Renal pelvis (tissue), 4 donors: ENCODE data around the gene SMIM20. TPM values are rescaled to one million over a fixed set of nuclear protein-coding genes. Genes with fewer than 3 reads are reported as not detected.

Experiments
- DNase-seq: peaks from one replicate; pipeline ENCODE4 v3.0.0-alpha.2; 2013
- polyA plus RNA-seq, 3 donors: library from polyadenylated mRNA; unstranded; fragments of 120-200 nt; gene quantifications; one replicate each; pipeline ENCODE4 v1.2.1, GENCODE V29; 2013; ENCODE audit not compliant: insufficient read length in 3 of 3

Gene SMIM20
- polyA plus RNA-seq, 3 donors: 45.6 to 47.6 (median 47.3) TPM

DNA sequence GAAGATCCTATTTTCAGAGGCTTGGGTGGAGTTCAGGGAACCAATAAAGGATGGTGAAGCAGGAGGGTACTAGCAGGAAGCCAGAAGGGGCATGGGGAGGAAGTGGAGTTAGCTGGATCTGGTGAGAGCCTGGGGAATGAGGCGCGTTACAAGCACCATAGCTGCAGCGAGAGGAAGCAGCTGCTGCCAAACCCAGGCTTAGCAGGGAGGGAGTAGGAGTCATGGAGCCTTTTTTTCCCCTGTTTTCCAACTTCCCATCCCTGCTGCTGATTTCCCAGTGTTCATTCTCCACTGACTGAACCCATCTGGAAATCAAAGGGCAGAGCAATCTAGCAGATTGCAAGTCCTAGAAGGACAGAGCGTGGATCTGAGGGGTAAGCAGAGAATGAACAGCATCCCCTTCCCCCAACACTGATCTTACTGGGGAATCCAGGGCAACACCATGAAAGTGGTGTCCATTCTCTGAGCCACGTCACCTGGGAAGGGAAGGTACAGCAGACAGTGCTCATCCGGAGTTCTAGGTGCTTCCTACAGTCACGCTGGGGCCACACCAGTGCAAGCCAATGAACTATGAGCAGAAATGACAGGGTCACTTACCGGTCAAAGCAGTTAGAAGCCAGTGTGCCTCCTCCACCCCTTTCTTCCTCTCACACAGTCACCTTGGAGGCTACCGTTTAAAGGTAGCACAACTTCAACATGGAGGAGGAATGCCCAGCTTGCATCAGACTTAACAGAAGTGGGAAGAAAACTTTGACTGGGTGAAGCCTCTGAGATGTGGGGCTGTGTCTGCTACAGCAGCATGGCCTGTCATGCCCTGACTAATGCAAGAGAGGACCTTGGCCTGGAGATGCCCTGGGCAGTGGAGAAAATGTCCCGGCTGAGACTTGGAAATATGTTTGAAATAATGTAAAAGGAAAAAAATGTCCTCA, 36.7 kb downstream of the SMIM20 start:
- peak; percentile 56 for DNase-seq

DNA sequence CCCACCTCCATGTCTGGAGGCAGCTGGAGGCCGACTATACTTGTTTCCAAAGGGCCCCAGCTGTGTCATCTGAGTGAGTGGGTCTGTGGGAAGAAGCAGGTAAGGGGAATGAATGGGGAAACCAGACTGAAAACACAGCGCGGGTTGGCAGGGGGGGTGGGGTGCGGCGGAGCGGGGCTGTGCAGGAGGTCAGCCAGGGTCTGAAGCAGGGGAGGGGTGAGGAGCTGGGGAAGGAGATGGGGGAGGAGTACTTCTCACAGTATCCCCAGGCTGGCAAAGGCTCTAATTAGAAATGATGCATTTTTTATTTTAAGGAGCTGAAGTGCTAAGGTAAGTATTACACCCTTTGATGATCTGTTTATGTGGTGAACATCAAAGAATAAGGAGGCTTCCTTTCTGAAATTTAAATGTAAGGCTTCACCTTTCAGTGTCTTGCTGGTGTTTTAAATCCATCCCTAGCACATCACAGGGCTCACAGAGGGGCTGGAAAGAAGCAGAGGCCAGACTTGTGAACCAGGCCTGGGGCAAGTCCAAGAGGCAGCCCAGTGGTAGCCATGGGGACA, 37.5 kb downstream of the SMIM20 start:
- DNase-seq: no peak

- DNase-seq: no peak
Observed at GRCh38 chr4:25953740-25954139, 39.7 kb downstream of the SMIM20 start.

- DNase-seq: no peak
Observed at GRCh38 chr4:25954293-25954904, 40.4 kb downstream of the SMIM20 start.

GRCh38 chr4:25955705-25956104, 41.7 kb downstream of the SMIM20 start:
- no peak for DNase-seq

DNA sequence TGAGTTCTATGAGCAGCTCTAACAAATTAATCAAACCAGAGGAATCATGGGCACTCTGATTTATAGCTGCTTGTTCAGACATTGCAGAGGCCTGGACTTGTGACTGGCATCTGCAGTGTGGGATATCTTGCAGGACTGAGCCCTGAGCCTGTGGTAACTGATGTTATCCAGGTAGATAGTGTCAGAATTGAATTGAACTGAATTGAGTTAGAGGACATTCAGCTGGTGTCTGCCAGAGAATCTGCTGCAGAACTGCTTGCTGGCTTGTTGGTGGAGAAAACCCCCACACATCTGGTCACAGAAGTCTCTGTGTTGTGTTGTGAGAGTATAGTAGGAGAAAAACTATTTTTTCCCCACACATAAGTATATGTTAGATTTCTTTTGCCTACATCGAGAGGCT, 42.2 kb downstream of the SMIM20 start:
- no peak for DNase-seq

DNA sequence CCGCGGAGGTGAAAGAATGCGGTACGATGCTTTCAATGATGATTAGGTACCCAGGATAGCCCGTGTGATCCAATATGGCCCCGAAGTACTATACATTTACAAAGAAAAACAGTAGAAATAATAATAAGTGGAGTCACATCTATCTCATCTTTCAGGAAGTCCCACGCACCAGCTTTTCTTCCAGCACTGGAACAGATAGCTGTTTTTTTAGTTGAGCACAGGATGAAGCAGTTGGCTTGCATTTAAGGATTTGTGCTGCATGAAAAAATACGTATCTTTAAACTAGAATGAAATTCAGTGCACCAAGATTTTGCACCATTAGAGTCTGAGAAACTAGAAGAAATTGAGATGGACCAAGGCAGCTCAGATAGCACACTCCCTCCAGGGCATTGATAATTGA, 44.1 kb downstream of the SMIM20 start:
- DNase-seq: no peak

DNA sequence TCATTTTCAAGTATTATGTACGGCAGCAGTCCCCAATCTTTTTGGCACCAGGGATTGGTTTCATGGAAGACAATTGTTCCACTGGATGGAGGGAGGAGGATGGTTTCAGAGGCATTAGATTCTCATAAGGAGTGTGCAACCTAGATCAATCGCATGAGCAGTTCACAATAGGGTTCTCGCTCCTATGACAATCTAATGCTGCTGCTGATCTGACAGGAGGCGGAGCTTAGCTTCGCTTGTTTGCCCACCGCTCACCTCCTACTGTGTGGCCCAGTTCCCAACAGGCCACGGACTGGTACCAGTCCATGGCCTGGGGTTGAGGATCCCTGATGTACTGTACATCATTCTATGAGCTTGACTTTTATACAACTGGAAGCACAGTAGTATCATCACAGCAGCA, 48.4 kb downstream of the SMIM20 start:
- DNase-seq: no peak

DNA sequence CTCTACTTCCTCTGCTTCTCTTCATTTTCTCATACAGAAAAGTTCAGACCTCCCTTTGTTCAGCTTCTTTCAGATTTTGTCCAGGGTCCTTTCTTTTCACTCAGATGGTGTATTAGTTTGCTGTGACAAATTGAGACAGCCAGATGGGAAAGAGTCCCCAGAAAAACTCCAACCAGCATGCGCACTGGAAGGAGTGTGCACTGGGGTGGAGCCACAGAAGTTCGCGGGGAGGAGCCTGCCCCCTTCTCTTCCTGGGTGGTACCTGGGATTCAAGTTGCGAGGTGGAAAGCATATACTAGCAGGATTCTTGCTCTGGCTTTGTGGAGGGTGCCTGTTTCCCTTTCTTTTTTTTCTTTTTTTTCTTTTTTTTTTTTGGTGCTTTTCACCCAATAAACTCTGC, 51.6 kb downstream of the SMIM20 start:
- no peak for DNase-seq

DNA sequence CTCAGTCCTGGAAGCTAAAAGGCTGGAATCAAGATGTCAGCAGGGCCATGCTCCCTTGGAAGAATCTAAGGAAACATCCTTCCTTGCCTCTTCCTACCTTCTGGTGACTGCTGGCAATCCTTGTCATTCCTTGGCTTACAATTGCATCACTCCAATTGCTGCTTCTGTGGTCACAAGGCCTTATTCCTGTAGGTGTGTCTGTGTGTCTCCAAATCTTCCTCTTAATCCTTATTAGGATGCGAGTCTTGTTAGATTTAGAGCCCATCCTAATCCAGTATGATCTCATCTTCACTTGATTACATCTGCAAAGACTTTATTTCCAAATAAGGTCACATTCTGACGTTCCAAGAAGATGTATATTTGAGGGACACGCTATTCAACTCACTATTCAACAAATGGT, 52.2 kb downstream of the SMIM20 start:
- DNase-seq: no peak

- no peak for DNase-seq
Observed at GRCh38 chr4:25969374-25970155, 55.5 kb downstream of the SMIM20 start.

DNA sequence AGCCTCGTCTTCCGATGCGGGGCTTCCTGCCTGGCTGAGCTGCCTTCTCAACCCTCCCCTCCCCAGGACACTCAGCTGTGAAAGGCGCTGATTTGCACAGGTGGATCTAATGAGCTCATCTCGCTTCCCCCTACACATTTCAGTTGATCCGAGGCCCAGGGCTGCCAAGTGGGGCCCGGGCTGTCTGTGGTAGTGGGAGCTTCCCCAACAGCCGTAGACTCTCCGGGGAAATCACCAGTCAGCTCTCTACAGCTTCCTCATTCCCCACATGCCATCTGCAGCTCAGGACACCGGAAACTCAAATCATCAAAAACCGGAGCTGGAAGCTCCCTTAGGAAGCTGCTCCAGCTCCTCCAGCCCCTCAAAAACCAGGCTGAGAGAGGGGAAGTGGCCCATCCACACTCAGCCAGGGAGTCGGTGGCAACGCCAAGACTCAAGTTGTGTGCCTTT, 56.2 kb downstream of the SMIM20 start:
- peak; percentile 60 for DNase-seq

GRCh38 chr4:25970691-25971432, 56.8 kb downstream of the SMIM20 start:
- no peak for DNase-seq

DNA sequence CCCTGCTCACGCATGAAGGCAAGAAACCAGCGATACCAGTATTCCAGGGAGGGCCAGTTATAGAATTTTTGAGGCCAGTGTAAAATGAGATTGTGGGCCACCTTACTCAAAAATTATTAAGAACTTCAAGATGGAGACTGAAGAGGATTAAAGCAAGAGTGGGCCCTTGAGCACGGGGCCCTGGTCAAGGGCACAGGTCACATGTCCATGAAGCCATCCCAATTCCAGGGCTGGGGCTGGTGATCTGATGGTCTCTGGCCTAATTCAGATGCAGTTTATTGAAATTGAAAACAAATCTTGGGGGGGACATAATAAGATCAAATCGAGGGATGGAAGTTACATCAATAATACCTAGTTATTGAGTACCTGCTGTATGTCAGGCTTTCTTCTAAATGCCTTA, 58.3 kb downstream of the SMIM20 start:
- DNase-seq: no peak

GRCh38 chr4:25972984-25973745, 59.1 kb downstream of the SMIM20 start:
- no peak for DNase-seq

DNA sequence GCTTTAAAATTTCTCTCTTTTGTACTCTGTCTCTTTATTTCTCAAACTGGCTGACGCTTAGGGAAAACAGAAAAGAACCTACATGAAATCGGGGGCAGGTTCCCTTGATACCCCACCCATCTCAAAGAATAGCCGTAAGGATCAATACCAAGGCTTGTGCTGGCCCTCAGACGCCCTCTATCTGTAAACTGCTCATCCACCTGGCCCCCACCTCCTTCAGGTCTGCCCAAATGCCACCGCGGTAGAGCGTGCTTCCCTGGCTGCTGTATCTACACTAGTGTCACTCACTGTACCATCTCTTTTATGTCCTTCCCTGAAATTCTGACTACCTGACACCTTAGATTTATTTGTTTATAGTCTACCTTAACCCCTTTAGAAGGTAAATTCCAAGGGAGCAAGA, 62.8 kb downstream of the SMIM20 start:
- DNase-seq: no peak

DNA sequence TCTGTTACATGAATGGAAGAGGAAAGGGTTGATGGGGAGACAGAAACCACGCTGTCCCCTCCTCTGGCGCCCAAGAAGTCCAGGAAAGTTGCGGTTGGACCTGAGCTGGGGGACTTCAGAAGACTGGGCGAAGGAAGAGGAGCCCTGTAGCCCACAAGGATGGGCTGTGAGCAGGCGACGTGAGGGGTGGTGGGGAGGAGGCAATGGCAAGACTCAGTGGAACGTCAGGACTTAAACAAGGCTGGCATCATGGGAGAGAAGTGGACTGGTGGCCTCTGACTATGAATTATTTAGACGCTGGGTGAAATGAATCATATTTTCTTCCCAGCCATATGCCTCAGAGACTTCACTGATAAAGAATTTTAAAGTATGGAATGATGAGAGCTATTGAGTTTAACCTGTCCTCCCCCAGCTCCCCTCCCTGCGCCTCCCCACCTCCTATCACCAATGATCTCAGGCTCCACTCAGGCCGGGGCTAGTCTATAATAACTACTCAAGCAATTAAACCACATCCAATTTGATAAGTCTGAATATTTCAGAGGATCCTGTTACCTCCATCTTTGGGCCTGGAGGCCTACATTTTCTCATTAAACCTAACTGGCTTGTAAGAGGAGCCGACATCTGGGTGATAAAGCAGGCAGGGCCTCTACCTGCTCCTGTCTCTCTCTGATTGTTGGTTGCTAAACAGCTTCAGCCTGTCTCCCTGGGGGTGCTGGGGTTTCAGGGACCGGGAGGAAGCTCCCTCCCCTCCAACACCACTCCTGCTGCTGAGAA, 63.6 kb downstream of the SMIM20 start:
- DNase-seq: no peak

DNA sequence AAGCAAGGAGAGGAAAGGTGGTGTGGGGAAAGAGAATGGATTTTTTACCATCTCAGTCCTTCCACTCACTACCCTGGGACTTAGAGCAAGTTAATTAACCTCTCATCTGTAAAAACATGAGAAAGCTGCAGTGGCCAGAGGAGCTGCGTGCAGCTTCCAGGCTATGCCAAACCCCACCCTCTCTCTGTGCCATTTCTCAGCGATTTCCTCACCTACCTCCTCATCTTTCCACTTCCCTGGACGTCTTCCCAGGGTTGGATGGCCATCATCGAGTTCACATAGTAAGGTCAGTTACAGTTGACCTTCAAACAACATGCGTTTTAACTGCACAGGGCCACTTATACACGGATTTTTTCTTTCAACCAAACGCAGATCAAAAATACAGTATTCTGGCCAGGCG, 64.3 kb downstream of the SMIM20 start:
- DNase-seq: no peak
